ENCODE data around the gene STK39. TPM values are rescaled to one million over a fixed set of nuclear protein-coding genes. Genes with fewer than 3 reads are reported as not detected.

Gene STK39
- total RNA-seq, 1 donor from 2014 or later, result 46.0 TPM

DNA sequence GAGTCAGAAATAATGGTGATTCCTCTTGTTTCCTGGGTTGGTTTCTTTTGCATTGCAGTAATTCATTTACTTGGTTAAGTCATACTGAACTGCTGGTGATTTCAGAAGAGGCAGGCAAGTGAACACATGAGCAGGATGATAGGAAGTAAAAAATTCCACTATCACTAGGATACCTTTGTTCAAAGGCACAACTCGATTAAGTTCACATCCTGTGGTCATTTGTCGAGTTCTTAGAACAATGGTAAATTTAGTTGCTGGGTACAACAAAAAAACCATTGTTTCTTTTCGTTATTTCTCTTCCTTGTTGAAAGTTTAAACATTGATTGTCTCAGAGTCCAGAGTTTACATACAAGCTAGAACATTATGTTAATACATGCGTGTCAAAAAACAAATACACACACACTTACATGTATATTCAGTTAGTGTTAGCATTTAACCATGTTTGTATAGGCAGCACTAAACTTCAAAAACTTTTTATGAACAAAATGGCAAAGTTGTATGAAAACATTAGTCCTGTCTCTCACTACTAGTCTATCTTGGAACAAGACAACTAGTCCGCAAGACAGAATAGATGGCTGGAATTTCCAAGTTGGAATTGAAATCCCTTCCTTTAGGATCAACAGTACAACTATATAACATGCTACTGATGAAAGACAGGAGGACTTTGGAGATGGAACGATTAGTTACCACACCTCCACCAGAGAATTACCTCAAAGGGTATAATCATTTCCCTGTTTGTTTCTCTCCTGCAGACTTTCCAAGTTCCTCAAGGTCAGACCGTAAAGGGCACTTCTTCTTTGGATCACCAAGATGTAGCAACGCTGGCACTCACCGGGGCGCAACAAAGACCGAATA lies 26.2 kb downstream of the STK39 start:
- H3K4me3 ChIP-seq (ENCODE audit: low read depth, low read length), result no peak overlapping the region
- DNase-seq (ENCODE audit: low read depth), result peak; percentile 86
- TF ChIP-seq, protein P1, sequence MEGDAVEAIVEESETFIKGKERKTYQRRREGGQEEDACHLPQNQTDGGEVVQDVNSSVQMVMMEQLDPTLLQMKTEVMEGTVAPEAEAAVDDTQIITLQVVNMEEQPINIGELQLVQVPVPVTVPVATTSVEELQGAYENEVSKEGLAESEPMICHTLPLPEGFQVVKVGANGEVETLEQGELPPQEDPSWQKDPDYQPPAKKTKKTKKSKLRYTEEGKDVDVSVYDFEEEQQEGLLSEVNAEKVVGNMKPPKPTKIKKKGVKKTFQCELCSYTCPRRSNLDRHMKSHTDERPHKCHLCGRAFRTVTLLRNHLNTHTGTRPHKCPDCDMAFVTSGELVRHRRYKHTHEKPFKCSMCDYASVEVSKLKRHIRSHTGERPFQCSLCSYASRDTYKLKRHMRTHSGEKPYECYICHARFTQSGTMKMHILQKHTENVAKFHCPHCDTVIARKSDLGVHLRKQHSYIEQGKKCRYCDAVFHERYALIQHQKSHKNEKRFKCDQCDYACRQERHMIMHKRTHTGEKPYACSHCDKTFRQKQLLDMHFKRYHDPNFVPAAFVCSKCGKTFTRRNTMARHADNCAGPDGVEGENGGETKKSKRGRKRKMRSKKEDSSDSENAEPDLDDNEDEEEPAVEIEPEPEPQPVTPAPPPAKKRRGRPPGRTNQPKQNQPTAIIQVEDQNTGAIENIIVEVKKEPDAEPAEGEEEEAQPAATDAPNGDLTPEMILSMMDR (conservative IDR thresholded peaks at IDR 0.05; ENCODE audit: low read depth, low read length), result no peak

DNA sequence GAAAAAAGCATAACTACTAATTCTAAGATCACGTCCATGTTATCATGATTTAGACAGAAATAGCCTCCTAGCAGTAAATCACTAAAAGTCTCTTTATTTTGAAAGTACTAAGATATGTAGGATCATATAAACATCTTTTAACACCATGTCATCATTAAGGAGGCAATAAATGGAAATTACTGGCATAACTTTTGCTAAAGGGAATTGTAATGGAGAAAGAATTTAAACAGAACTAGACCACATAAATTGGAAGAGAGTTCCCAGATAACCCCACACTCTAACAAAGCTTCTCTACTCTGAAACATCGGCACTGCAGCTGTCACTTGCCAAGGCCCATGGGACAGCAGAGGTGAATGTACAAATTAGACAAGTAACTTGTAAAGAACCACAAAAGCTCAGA lies 29.5 kb downstream of the STK39 start:
- no peak overlapping the region for H3K4me3 ChIP-seq (ENCODE audit: low read depth, low read length)
- TF ChIP-seq, protein P1 (conservative IDR thresholded peaks at IDR 0.05; ENCODE audit: low read depth, low read length), result no peak
- no peak for DNase-seq (ENCODE audit: low read depth)

DNA sequence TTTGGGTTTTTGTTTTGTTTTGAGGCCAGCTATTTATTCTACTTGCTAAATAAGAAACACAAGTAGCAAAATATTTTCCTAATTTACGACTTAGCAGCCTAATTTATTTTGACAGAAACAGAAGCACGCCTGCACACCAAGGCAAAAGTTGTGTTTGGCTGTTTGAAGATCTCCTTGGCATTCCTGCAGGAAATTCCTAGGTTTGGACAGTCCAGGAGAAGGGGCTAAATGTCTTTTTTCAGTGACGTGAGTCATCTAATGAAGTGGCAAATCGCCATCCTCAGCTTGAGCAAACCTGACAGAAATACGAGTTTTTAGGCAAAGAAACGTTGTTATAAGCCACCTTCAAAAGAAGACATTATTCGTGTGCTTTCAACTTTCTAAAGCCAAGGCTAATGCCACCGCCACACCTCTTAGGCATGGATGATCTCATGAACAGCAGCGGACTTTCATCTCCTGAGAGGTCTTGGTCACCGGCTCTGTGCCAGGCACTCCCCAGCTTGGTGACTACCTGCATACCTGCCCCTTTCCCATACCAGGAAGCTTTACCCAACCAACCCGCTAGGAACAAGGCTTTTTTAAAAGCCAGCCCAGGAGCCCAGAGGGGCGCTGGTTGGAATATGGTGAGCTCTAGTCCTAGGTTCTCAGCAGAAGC lies 30.9 kb downstream of the STK39 start:
- TF ChIP-seq, protein P1 (conservative IDR thresholded peaks at IDR 0.05; ENCODE audit: low read depth, low read length), result no peak
- H3K4me3 ChIP-seq (ENCODE audit: low read depth, low read length), result no peak overlapping the region
- no peak for DNase-seq (ENCODE audit: low read depth)

DNA sequence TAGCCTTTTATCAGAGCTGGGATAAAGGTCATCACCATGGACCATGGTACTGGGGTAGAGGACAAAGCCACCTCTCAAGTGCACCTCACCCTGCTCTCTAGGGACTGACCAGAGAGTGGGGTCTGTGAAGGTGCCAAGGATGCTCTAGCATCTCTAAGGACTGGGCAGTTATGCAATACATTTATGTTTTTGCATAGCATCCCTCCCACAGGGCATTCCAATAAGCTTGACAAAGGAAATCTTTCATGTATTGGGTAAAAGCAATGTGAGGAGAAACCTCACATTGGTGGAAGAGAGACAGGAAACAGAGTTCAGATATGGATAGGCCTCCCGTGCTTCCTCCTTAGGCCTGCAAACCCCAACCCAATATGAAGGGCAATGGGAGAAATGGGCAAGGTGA lies 31.6 kb downstream of the STK39 start:
- DNase-seq (ENCODE audit: low read depth), result no peak
- H3K4me3 ChIP-seq (ENCODE audit: low read depth, low read length), result no peak overlapping the region
- TF ChIP-seq, protein P1 (conservative IDR thresholded peaks at IDR 0.05; ENCODE audit: low read depth, low read length), result no peak

DNA sequence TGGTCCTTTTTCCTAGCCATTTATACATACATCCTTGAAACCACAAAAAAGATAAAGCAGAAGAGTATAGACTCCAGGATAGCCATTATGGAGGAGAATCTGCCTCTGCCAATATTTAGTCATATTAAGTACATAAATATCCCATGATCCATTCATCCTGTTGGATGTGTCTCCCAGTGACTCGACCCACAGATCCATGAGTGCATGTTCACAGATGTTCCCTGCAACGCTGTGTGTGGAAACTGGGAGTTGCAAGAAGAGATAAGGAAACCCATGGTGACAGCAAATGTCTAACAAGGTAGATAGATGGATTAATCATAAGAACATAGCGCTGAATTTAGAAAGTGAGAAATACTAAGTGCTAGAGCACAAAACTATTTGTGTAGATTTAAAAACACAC lies 34.5 kb downstream of the STK39 start:
- DNase-seq (ENCODE audit: low read depth), result no peak
- H3K4me3 ChIP-seq (ENCODE audit: low read depth, low read length), result no peak overlapping the region
- TF ChIP-seq, protein P1 (conservative IDR thresholded peaks at IDR 0.05; ENCODE audit: low read depth, low read length), result no peak

DNA sequence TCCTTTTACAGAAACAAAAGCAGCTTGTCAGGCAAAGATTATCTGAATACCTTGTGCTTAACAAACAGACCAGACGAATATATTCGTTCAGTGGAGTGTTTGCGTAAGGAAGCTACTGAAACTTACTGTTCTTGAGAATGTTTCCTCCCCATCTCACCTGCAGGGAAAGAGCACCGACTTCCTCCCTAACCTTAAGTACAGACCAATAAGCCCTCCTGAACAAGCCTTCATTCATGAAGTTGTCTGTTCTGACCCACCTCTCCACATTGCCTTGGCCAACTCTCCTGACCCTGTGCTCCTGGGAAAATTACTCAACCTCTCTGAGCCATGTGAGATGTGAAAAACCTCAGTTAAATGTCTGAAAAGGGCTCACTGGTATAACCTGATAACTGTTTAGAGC lies 35.2 kb downstream of the STK39 start:
- TF ChIP-seq, protein P1 (conservative IDR thresholded peaks at IDR 0.05; ENCODE audit: low read depth, low read length), result no peak
- DNase-seq (ENCODE audit: low read depth), result no peak
- no peak overlapping the region for H3K4me3 ChIP-seq (ENCODE audit: low read depth, low read length)
